PC-3 (cell line): ENCODE data around the gene DOCK10. TPM values are rescaled to one million over a fixed set of nuclear protein-coding genes. Genes with fewer than 3 reads are reported as not detected.

Source experiments
- ATAC-seq: fragments of 200-7000 bp; cut with Tn5 transposase; 2 replicates; pipeline ENCODE4 v1.9.1; 2020; ENCODE audit warnings: mild to moderate bottlenecking, moderate library complexity
- BruUV-seq: library from RNA; stranded (reverse); fragments of 400-500 nt; replicated peaks from 2 replicates; lab custom pipeline; 2021; lab: Mats Ljungman, UMichigan
- CTCF ChIA-PET: fragments of 300-600 bp; sonication (Branson Sonifier 250); formaldehyde crosslinking; loops from one replicate; lab custom pipeline; 2022; ENCODE audit warnings: antibody characterized with exemption; lab: Charles Lee
- POLR2A ChIA-PET: fragments of 300-600 bp; sonication (Branson Sonifier 250); formaldehyde crosslinking; loops from one replicate; lab custom pipeline; 2022; ENCODE audit warnings: antibody characterized with exemption; ENCODE audit not compliant: unreplicated experiment; lab: Charles Lee
- DNase-seq: peaks from one replicate; pipeline ENCODE4 v3.0.0-alpha.2; 2015
- H2AFZ ChIP-seq: fragments of 300-600 bp; sonication (generic); 2 replicates; pipeline ENCODE4 v1.6.0; 2016; ENCODE audit warnings: antibody characterized with exemption, low read length
- H3F3A ChIP-seq: fragments of 300-600 bp; sonication (generic); one replicate; pipeline ENCODE4 v1.6.0; 2017; ENCODE audit warnings: antibody characterized with exemption, low read length, control low read depth, mild to moderate bottlenecking; ENCODE audit not compliant: unreplicated experiment
- H3K27ac ChIP-seq: fragments of 300-600 bp; sonication (generic); 2 replicates; pipeline ENCODE4 v1.5.1; 2016; ENCODE audit warnings: mild to moderate bottlenecking, low read length
- H3K27me3 ChIP-seq: fragments of 300-600 bp; sonication (generic); 2 replicates; pipeline ENCODE4 v1.6.1; 2016; ENCODE audit warnings: low read length, mixed read lengths
- H3K36me3 ChIP-seq: fragments of 300-600 bp; sonication (generic); 2 replicates; pipeline ENCODE4 v1.6.1; 2016; ENCODE audit warnings: low read depth, mixed run types, low read length, mixed read lengths
- H3K4me1 ChIP-seq: fragments of 300-600 bp; sonication (generic); 2 replicates; pipeline ENCODE4 v1.5.1; 2016; ENCODE audit warnings: low read length; ENCODE audit not compliant: insufficient read depth
- H3K4me2 ChIP-seq: fragments of 300-600 bp; sonication (generic); 2 replicates; pipeline ENCODE4 v1.6.0; 2016; ENCODE audit warnings: low read length
- H3K4me3 ChIP-seq: fragments of 300-600 bp; sonication (generic); 2 replicates; pipeline ENCODE4 v1.5.1; 2016; ENCODE audit warnings: mild to moderate bottlenecking, low read length, mixed read lengths
- H3K79me2 ChIP-seq: fragments of 300-600 bp; sonication (generic); 2 replicates; pipeline ENCODE4 v1.6.1; 2017; ENCODE audit warnings: low read length, mixed read lengths
- H3K9ac ChIP-seq: fragments of 300-600 bp; sonication (generic); 2 replicates; pipeline ENCODE4 v1.6.0; 2016; ENCODE audit warnings: mild to moderate bottlenecking, low read length
- H3K9me2 ChIP-seq: fragments of 300-600 bp; sonication (generic); replicated peaks from 2 replicates; pipeline ENCODE4 v1.6.1; 2016; ENCODE audit warnings: mixed run types, low read length, mixed read lengths
- H3K9me3 ChIP-seq: fragments of 300-600 bp; sonication (generic); 2 replicates; pipeline ENCODE4 v1.6.1; 2016; ENCODE audit warnings: low read length, mixed read lengths
- H4K20me1 ChIP-seq: fragments of 300-600 bp; sonication (generic); 2 replicates; pipeline ENCODE4 v1.6.1; 2016; ENCODE audit warnings: low read length, mixed read lengths
- EZH2 ChIP-seq: fragments of 300-600 bp; sonication (generic); IDR thresholded peaks from one replicate; pipeline ENCODE4 v1.6.1; 2017; ENCODE audit warnings: antibody characterized with exemption, mild to moderate bottlenecking, low read length; ENCODE audit not compliant: unreplicated experiment
- EZH2phosphoT487 ChIP-seq: fragments of 300-600 bp; sonication (generic); IDR thresholded peaks from 2 replicates; pipeline ENCODE4 v1.6.1; 2018; ENCODE audit warnings: mild to moderate bottlenecking, antibody characterized with exemption, low read length, borderline replicate concordance
- intact Hi-C: fragments of 100-400 bp; cut with micrococcal nuclease; formaldehyde crosslinking; loops from 2 replicates; pipeline ENCODE4 v1.9.0; 2023
- total RNA-seq: library from RNA; depleted of rRNA; stranded (reverse); fragments of >200 nt; gene quantifications from 2 replicates; pipeline ENCODE4 v1.2.3, GENCODE V29; 2014
- TF ChIP-seq, protein P1 (sequence below): fragments of 300-600 bp; sonication (generic); conservative IDR thresholded peaks from 2 replicates; pipeline ENCODE4 v1.5.1; 2017; ENCODE audit warnings: antibody characterized with exemption, low read depth, mild to moderate bottlenecking, low read length

DOCK10 gene
- total RNA-seq, 1 experiment from 2014 or later: 23.1 TPM

DNA sequence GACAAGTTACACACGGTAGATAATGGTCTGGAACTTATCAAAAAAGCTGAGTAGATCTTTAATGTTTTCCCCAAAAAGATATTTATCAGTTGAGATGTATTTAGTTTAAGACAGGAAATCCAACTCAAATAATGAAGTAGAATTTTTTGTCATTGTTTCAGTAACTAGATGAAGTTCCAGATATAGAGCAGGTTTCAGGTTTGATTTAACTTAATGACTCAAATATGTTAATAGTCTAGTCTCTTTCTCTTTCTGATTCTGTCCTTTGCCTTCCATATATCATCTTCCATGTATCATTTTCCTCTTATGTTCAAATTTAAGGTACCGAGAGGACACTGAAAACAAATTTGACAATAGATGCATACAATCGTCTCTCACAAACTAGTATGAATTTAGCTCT is 23.6 kb upstream of the DOCK10 start:
- Histone ChIP-seq H3K79me2 (no peaks in the 10 kb centered on the region), H3K4me1 (no peaks in the 10 kb centered on the region), H3K9me2 (0 out of 2 replicates have a peak, but pooled peaks cover 3% of the 10 kb centered on the region), H3K27ac (no peak overlapping the region), H3K9ac (no peak overlapping the region), H4K20me1 (no peaks in the 10 kb centered on the region), H3K27me3 (no peaks in the 10 kb centered on the region), H3F3A (no peaks in the 10 kb centered on the region), H3K4me3 (no peak overlapping the region), H2AFZ (no peak overlapping the region), H3K9me3 (0 out of 2 replicates have a peak, but pooled peaks cover 5% of the 10 kb centered on the region), H3K36me3 (no peaks in the 10 kb centered on the region), H3K4me2 (no peak overlapping the region)
- ATAC-seq (no peak), DNase-seq (no peak)
- no peak for TF ChIP-seq EZH2
- TF ChIP-seq, protein P1, sequence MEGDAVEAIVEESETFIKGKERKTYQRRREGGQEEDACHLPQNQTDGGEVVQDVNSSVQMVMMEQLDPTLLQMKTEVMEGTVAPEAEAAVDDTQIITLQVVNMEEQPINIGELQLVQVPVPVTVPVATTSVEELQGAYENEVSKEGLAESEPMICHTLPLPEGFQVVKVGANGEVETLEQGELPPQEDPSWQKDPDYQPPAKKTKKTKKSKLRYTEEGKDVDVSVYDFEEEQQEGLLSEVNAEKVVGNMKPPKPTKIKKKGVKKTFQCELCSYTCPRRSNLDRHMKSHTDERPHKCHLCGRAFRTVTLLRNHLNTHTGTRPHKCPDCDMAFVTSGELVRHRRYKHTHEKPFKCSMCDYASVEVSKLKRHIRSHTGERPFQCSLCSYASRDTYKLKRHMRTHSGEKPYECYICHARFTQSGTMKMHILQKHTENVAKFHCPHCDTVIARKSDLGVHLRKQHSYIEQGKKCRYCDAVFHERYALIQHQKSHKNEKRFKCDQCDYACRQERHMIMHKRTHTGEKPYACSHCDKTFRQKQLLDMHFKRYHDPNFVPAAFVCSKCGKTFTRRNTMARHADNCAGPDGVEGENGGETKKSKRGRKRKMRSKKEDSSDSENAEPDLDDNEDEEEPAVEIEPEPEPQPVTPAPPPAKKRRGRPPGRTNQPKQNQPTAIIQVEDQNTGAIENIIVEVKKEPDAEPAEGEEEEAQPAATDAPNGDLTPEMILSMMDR: no peak
- no peak for TF ChIP-seq EZH2phosphoT487
- intact Hi-C loops: no loop called here
- POLR2A ChIA-PET: no interaction called here
- no TSS peak for BruUV-seq
- CTCF ChIA-PET: no interaction called here

DNA sequence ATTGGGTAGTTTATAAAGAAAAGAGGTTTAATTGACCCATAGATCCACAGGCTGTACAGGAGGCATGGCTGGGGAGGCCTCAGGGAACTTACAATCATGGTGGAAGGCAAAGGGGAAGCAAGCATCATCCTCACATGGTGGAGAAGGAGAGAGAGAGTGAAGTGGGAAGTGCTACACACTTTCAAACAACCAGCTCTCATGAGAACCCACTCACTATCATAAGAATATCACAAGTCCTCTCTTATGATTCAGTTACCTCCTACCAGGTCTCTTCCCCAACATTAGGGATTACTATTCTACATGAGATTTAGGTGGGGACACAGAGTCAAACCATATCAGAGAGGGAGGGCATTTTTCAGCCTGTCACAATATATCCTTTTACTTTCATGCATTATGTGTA is 22.7 kb upstream of the DOCK10 start:
- POLR2A ChIA-PET: no interaction called here
- Histone ChIP-seq H3K4me3 (no peak overlapping the region), H3K9me2 (0 out of 2 replicates have a peak, but pooled peaks cover 3% of the 10 kb centered on the region), H3K79me2 (no peaks in the 10 kb centered on the region), H3K27me3 (no peaks in the 10 kb centered on the region), H3K4me1 (no peaks in the 10 kb centered on the region), H4K20me1 (no peaks in the 10 kb centered on the region), H3K4me2 (no peak overlapping the region), H3K27ac (no peak overlapping the region), H2AFZ (no peak overlapping the region), H3K9me3 (0 out of 2 replicates have a peak, but pooled peaks cover 5% of the 10 kb centered on the region), H3K36me3 (no peaks in the 10 kb centered on the region), H3K9ac (no peak overlapping the region), H3F3A (no peaks in the 10 kb centered on the region)
- DNase-seq (no peak), ATAC-seq (no peak)
- no peak for TF ChIP-seq EZH2
- TF ChIP-seq, protein P1: no peak
- no peak for TF ChIP-seq EZH2phosphoT487
- intact Hi-C loops: no loop called here
- CTCF ChIA-PET: no interaction called here
- no TSS peak for BruUV-seq

DNA sequence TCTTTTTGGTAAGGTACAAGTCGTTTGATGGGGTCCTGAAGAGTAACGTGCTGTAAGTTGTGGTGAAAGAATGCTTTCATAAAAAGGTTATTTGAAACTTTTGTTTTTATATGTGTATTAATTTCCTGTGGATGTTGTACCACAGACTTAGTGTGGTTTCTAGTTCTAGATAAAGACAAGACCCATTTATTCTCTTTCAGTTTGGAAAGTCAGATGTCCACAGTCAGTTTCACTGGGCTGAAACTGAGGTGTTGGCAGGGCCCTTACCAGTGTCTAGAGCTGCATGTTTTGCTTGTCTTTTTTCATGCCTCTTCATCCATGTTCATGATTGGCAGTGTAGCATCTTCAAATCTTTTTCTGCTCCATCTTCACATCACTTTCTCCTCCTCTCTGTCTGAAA is 22.1 kb upstream of the DOCK10 start:
- H3K4me3 ChIP-seq: no peak overlapping the region
- H3K27me3 ChIP-seq: no peaks in the 10 kb centered on the region
- ChIA-PET POLR2A (interaction anchor here (0.6 kb wide), 1 partner anchor 178 kb away, joined by 4 read pairs; no protein-coding TSS in a partner anchor), CTCF (no interaction called here)
- no peaks in the 10 kb centered on the region for H3K4me1 ChIP-seq
- no peaks in the 10 kb centered on the region for H3K36me3 ChIP-seq
- no peaks in the 10 kb centered on the region for H4K20me1 ChIP-seq
- no TSS peak for BruUV-seq
- H2AFZ ChIP-seq: no peak overlapping the region
- ATAC-seq (no peak), DNase-seq (no peak)
- no peak overlapping the region for H3K27ac ChIP-seq
- no peaks in the 10 kb centered on the region for H3F3A ChIP-seq
- no peaks in the 10 kb centered on the region for H3K79me2 ChIP-seq
- H3K9me2 ChIP-seq: 0 out of 2 replicates have a peak, but pooled peaks cover 3% of the 10 kb centered on the region
- no peak overlapping the region for H3K4me2 ChIP-seq
- TF ChIP-seq EZH2 (no peak), EZH2phosphoT487 (no peak)
- TF ChIP-seq, protein P1: no peak
- H3K9me3 ChIP-seq: 0 out of 2 replicates have a peak, but pooled peaks cover 5% of the 10 kb centered on the region
- intact Hi-C loops: no loop called here
- H3K9ac ChIP-seq: no peak overlapping the region
